HG03159 (cell line): ENCODE measurements around the gene OR8G5.
"Not testable (repeated sequence)": the region's sequence is repeated elsewhere in the genome, so short reads cannot be mapped to it uniquely, and the experiment has no call there.

Experiments used
- ATAC-seq: cut with Tn5 transposase; IDR thresholded peaks from one replicate; pipeline ENCODE4 v1.9.1; 2021; ENCODE audit warnings: mild to moderate bottlenecking, moderate library complexity; ENCODE audit not compliant: unreplicated experiment

OR8G5 gene

GRCh38 chr11:124256076-124256475 is at the start of gene OR8G5:
Gene OR8G5 (plus strand): TSS chr11:124256376. CDS start chr11:124264932, 8,556 bp downstream.
- no peak for ATAC-seq

DNA sequence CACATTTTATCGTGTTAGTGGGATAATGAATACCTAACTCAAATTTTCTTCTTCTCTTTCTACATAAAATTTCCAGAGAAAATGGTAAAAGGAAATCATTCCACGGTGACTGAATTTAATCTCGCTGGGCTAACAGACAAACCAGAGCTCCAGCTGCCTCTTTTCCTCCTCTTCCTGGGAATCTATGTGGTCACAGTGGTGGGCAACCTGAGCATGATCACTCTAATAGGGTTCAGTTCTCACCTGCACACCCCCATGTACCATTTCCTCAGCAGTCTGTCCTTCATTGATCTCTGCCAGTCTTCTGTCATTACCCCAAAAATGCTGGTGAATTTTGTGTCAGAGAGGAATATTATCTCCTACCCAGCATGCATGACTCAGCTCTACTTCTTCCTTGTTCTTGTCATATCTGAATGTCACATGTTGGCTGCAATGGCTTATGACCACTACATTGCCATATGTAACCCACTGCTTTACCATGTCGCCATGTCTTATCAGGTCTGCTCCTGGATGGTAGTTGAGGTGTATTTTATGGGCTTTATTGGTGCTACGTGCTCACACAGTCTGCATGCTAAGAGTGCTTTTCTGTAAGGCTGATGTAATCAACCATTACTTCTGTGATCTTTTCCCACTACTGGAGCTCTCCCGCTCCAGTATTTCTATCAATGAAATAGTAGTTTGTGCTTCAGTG is 48.9 kb upstream of the OR8G5 start:
- no peak for ATAC-seq

GRCh38 chr11:124209824-124210357 is 46.3 kb upstream of the OR8G5 start:
- no peak for ATAC-seq

DNA sequence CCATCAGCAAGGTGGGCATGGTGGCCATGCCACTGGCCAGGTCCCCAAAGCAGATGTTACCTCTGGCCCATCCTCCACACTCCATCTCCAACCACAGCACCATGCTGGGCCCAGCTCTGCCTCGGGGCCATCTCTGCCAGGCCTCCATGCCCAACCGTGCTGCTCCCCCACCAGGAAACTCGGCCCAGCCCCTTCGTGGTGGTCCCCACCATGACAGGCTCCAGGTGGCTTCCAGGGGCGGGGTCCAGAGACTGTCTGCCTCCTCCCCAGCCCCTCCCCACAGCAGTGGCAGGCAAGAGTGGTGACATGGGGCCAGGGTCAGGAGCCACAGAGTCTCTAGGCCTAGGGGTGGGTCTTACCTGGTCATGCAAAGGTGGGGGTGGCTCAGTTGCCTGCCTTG is 45.8 kb upstream of the OR8G5 start:
- ATAC-seq, result no peak

DNA sequence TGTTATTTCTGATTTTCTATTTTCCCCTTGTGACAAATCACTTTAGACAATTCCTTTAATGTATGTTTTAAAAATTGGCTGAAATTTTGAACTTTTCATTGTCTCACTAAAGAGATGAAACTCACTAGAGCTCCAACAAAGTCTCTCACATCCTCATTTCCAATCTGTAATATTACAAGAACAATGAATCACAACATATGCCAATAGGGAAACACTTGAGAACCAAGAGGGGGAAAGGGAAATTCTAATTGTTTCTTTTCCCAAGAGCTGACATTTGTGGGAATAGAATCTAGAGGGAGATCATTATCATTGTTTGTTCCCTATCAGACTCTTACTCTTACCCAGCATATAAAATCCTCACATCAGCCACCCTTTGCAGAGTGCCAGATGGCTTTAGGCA is 44.9 kb upstream of the OR8G5 start:
- no peak for ATAC-seq

GRCh38 chr11:124214027-124214426 is 42.1 kb upstream of the OR8G5 start:
- ATAC-seq, result no peak

GRCh38 chr11:124219126-124219525 is 37.0 kb upstream of the OR8G5 start:
- ATAC-seq, result no peak

DNA sequence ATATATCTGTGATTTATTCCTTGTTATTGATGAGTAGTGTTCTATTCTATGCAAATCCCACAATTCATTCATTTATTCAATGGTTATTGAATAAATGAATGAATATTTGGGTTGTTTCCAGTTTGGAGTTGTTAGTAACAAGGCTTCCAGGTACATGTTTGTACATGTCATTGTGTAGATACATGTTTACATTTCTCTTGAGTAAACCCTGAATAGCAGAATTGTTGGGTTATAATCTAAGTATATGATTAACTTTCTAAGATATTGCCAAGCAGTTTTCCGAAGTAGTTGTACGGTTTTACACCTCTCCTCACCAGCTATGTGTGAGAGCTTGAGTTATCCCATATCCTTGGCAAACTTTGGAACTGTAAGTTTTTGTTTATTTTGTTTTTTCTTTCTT is 33.8 kb upstream of the OR8G5 start:
- no peak for ATAC-seq

DNA sequence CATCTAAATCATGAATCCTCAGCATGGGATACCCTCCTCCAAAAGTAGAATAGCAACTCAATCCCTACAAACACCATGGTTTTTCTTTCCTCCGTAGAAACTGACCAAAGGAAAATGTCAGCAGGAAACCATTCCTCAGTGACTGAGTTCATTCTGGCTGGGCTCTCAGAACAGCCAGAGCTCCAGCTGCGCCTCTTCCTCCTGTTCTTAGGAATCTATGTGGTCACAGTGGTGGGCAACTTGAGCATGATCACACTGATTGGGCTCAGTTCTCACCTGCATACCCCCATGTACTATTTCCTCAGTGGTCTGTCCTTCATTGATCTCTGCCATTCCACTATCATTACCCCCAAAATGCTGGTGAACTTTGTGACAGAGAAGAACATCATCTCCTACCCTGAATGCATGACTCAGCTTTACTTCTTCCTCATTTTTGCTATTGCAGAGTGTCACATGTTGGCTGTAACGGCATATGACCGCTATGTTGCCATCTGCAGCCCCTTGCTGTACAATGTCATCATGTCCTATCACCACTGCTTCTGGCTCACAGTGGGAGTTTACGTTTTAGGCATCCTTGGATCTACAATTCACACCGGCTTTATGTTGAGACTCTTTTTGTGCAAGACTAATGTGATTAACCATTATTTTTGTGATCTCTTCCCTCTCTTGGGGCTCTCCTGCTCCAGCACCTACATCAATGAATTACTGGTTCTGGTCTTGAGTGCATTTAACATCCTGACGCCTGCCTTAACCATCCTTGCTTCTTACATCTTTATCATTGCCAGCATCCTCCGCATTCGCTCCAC is 31.4 kb upstream of the OR8G5 start:
- not testable (repeated sequence) for ATAC-seq

DNA sequence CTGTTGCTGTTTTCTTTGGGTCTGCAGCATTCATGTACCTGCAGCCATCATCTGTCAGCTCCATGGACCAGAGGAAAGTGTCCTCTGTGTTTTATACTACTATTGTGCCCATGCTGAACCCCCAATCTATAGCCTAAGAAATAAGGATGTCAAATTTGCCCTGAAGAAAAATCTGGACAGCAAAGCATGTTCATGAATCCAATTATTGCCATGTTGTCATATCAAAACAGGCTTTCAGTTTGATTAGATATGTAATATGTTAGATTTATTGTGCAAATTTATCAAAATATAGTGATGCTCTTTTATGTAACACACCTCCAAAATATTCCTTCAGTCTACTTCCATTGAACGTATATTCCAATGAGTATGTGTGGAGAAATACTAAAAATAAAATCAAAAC is 30.7 kb upstream of the OR8G5 start:
- no peak for ATAC-seq

DNA sequence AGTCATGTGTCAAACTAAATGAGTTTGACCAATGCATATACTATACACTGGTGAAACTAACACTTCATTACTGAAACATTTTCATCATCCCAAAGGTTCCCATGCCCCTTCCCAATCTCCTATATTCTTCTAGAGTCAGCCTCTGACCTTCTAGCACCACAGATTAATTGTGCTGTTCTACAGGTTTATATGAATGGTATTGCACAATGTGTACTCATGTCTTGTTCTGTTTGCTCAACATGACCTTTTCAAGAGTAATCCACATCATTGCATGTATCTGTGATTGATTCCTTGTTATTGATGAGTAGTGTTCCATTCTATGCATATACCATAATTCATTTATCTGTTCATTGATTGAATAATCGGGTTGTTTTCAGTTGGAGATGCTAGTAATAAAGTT is 22.8 kb upstream of the OR8G5 start:
- ATAC-seq, result no peak

GRCh38 chr11:124238512-124238911 is 17.7 kb upstream of the OR8G5 start:
- no peak for ATAC-seq

GRCh38 chr11:124240621-124241397 is 15.4 kb upstream of the OR8G5 start, which contains the start of gene OR8G1:
Gene OR8G1 (plus strand): TSS chr11:124241095. CDS start chr11:124249676, 8,581 bp downstream.
- ATAC-seq, result no peak

GRCh38 chr11:124249869-124250268 is 6.3 kb upstream of the OR8G5 start:
- ATAC-seq, result not testable (repeated sequence)

- not testable (repeated sequence) for ATAC-seq
Observed at GRCh38 chr11:124265041-124265440, 8.9 kb downstream of the OR8G5 start.

DNA sequence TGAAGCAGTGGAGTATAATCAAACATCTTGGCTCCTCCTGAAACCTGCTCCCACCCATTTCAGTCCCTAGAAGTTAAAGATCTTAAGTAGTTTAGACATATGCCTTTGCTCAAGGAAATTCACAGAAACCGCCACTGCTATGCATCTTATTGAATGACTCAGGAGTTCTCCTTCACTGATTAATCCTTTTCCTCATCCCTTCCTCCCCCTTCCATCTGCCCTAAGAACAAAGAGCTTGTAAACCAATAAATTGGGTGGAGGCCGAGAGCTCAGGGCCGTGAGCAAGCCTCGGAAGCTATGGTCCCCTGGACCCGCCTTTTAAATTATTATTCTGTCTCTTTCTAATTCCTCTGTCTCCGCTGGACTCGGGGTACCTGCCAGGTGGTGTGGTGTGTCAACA is 14.7 kb downstream of the OR8G5 start:
- ATAC-seq, result not testable (repeated sequence)

DNA sequence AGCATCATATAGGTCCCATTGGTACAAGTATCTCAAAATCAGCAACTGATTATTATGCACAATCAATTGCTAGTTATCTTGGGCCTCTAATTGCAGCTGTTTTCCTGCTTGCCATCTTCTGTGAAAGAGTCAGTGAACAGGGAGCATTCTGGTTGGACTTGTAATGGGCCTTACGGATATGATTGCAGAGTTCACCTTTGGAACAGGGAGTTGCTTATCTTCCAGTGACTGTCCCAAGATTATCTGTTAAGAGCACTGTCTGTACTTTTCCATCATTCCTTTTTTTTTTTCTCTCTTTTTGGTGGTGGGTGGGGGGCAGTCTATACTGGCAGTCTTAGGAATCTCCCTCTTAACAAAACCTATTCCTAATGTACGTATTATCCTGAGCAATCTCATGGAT is 17.8 kb downstream of the OR8G5 start:
- no peak for ATAC-seq

DNA sequence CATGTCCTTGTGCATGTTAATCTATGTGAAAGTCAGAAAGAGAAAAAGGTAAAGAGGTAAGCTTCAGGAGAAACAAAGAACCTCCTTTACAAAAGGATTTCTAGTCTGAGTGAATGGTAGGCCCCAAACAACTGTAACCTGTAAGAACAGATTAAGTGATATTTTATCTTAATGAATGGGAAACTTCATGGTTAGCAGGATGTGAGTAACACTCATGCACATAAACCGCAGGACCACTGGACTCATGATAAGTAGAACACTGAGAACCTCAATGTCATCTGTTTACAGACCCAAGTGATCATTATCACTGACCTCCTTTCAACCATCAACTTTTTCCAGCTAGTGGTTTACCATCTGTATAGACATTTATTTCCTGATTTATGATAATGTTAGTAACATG is 19.9 kb downstream of the OR8G5 start:
- ATAC-seq, result no peak

- ATAC-seq, result no peak
Observed at GRCh38 chr11:124277207-124277606, 21.0 kb downstream of the OR8G5 start.

- ATAC-seq, result no peak
Observed at GRCh38 chr11:124277804-124278203, 21.6 kb downstream of the OR8G5 start.

- no peak for ATAC-seq
Observed at GRCh38 chr11:124278261-124278660, 22.1 kb downstream of the OR8G5 start.
